HG03521 (cell line): Measurements from ENCODE around the gene NCF4.
A peak's percentile ranks its signal among the peaks of the same experiment; 100 is the strongest.

Experiments
- ATAC-seq: cut with Tn5 transposase; IDR thresholded peaks from one replicate; pipeline ENCODE4 v1.9.1; 2021; ENCODE audit warnings: mild to moderate bottlenecking, moderate library complexity; ENCODE audit not compliant: unreplicated experiment

The NCF4 gene

DNA sequence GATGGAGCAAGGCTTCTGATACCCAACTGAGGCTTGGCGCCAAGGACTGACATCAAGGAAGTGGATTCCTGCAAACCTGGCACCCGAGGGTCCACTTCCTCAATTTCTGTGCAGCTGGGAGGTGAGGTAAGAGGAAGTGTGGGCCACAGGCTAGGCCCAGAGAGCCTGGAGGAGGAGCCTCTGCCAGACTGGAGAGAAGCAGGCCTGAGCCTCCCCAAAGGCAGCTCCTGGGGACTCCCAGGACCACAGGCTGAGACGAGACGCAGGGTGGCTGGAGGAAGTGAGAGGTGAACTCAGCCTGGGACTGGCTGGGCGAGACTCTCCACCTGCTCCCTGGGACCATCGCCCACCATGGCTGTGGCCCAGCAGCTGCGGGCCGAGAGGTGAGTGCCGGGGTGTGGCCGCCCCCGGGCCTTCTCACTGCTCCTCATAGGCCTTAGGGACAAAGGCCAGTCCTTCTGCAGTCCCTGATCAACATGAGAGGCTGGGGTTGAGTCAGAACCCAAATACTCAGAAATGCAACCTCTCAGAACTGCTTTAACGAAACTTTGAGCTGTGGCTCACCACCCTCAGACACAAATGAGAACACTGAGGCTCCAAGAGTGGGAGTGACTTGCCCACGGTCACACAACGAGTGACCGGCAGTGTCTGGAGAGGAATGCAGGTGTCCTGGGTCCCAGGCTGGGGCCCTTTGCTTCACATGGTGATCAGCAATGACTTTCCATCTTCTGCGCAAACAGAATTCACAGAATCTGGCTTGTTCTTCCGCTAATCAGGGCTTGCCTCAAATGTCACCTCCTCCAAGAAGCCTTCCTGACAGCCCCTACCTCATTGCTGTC is at the start of gene NCF4:
TSS of gene NCF4 (plus strand) at position 186 of the 839 bp plus-strand sequence. CDS start at position 352, 166 bp downstream.
- peak; percentile 61 for ATAC-seq

DNA sequence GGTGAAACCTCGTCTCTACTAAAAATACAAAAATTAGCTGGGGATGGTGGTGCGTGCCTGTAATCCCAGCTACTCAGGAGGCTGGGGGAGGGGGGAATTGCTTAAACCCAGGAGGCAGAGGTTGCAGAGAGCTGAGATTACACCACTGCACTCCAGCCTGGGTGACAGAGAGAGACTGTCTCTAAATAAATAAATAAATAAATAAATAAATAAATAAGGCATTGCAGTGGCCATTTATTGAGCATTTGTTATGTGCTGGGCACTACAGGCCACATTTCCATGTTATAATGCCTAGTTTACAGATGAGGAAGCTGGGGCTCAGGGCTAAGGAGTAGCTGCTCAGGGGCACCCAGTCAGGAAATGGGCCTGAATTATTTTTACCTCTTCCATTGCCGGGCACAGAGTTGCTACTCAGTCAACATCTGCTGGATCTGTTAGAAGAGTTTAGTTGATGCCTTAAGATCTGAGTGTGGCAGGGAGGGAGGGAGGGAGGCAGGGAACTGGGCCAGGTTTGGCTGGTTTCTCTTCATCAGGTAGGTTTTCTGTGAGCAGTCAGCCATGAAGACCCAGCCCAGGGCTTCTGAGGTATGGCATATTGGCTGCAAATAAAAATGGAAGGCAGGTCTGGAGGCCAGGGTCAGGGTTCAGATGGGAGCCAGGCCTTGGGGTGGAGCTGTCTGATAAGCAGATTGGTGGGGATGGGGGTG is 49.6 kb upstream of the NCF4 start:
- ATAC-seq, result no peak

DNA sequence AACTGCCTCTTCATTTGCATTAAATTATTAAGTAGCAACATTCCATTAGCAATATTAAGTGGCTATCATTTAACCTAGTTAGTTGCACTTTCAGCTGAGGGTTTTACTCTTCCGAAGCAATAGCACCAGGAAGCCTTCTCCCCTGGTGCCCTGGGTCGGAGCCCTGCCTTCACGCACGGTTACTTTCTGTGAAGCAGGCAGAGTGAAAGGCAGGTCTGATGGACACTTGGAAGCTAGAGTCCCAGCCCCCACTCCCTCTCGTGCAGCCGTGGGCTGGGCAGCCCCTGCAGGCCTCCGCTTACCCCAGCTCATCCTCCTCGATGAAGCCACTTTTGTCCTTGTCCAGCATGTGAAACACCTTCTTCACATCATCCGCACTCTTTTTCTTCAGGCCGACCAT is 46.0 kb upstream of the NCF4 start:
- no peak for ATAC-seq

DNA sequence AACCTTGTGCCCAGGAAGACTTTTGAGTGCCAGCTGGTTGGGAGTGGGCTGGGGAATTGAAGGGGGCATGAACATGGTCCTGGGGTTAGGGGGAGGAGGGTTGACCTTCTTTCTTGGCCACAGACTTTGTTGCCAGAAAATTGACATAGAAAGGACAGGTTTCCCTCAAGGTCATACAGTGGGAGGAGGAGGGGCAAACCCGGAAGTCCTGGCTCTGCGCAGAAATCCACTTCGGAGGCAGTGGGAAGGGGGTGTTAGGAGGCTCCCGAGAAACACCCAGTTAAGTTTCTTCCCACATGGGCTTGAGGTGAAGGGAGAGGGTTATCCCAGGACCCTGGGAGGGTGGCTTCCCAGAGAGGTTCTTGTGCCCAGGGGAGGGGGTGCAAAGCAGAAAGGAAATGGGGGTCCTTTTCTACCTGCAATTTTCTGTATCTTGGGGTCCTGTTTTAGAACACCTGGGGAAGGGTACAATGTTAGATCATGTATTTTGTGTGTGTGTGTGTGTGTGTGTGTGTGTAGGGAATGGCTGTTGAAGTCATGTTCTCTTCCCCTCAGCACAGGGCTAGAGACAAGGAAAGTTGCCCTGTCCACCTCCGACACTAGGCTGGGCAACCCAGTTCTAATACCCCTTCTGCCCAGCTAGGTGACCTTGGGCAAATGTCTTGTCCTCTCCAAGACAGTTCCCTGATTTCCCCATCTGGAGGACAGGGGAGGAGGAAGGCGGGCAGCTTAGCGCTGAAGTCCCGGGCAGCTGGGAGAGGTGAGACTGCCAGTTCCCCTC is 45.1 kb upstream of the NCF4 start:
- ATAC-seq, result no peak

DNA sequence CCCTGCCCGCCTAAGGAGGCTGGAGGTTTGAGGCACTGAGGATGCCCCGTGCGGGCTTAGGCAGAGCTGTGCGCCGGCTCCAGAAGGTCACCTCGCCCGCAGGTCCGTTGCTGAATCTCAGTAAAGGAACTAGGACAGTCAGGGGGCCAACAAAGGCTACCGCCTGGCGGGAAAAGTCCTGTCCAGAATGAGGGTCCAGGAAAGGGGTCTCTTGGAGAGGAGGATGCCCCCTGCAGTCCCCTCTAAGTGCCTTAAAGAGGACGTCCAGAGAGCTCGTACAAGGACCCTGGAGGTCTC is 44.5 kb upstream of the NCF4 start:
- no peak for ATAC-seq

DNA sequence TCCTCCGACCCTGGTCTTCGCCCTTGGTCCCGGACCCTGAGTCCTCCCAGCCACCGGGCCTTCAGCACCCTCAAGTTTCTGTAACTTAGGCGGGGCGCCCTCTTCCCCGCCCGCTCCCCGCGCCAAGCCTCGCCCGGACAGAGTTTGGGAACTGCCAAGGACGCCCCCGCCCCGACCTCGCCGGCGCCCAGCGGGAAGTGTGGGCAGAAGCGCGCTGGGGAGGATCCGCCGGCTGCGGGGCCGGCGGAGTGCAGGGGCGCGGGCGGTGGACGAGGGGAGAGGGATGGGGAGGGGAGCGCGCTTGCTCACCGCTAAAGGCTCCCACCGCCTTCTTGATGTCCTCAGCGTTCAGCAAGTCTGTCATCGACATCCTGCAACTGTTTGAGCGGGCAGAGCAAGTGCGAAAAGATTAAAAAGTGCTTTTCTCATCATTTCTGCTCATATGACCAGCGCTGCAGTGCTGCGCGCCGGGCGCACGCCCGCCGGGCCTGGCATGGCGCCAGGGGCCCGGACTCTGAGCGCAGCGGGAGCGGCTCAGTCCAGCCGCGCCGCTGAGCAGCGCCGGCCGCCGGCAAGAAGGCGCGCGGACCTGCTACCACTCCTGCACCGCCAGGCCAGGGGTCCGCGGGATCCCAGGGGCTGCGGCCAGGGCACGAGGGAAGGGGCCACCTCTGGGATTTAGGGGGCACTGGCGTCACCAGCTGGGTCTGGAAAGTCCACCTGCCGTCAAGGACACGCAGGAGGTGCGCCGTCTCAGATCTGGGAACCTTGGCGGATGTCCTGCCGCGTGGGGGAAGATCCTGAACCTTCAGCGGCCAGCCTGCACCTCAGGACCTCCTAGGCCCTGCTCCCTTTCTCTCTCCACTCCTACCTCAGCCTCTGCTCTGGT is 43.9 kb upstream of the NCF4 start, which contains the start of gene PVALB:
TSS of gene PVALB (minus strand) at position 400 of the 889 bp plus-strand sequence. CDS start at position 370, 30 bp downstream.
- no peak for ATAC-seq

DNA sequence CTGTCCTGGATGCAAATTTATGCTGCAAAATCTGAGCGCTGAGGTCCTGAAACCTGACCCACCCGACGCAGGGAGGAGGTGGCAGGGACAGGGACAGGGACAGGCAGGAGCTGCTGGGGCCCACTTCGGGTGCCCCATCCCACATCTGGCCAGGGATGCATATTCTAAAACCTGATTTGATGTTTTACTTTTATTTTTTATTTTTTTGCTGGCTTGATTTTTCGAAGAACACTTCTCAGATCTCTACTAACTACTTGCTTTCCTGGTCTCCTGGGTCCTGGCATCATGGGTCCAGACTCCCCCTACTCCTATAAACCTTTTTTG is 43.3 kb upstream of the NCF4 start:
- no peak for ATAC-seq

DNA sequence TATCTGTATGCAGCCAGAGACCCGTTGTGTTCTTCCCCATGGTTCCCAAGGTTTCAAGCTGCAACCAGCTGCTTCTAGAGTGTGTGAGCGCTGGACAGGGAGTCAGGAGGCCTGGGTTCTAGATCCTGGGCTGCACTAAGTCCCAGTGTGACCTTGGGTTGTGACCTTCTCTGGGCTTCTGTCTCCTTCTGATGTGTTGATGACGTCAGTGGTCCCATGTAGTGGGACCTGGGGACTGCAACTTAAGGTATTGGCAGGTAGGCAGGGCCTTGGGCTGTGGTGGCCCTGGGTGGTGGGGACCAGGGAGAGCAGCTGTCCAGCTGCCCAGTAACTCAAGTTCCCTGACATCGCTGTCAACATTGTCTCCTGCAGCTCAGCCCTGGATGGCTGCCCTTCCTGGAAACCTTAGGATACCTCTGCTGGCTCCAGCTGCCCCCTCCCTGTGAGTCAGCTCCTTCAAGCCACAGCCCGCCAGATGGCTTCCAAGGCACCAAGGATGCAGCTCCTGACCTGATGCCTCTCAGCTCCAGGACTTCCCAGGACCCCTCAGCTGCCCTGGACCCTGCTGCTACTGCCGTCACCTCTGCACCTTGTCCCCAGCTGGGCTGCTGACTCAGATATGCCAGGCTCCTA is 42.7 kb upstream of the NCF4 start:
- no peak for ATAC-seq

DNA sequence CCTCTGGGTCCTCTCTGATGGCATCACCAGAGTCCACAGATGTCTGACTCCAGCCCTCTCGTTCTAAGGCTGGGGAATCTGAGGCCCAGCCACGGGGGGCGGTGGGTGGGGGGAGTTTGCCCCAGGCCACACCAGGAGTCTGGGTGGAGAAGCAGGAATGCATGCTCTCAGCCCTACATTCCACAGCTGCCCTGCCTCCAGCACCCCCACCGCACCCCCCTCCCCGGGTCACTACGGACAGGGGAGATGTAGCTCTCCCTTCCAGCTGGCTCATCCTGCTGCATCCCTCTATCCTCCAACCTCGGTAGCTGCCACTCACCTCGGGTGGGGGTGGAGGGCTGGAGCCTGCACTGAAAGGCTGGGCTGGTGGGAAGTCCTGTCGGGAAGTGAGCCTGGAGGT is 41.7 kb upstream of the NCF4 start:
- no peak for ATAC-seq

DNA sequence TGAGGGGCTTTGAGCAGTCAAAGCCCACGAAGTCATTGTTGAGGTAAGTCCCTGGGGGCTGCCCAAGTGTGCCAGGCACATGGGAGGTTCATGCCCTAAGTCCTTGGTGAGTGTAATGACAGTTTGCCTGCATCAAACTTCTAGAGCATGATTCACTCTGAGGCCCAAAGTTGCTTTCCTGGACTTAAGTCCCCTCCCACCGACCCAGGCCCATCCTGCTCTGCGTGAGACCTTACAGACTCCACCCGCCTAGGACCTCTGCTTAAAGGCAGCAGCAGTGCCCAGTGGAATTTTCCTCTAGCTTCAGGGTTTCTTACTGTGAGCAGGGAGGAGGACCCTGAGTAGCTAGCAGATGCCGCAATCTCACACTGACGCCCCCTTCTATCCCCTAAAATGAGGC is 38.2 kb upstream of the NCF4 start:
- ATAC-seq, result no peak

DNA sequence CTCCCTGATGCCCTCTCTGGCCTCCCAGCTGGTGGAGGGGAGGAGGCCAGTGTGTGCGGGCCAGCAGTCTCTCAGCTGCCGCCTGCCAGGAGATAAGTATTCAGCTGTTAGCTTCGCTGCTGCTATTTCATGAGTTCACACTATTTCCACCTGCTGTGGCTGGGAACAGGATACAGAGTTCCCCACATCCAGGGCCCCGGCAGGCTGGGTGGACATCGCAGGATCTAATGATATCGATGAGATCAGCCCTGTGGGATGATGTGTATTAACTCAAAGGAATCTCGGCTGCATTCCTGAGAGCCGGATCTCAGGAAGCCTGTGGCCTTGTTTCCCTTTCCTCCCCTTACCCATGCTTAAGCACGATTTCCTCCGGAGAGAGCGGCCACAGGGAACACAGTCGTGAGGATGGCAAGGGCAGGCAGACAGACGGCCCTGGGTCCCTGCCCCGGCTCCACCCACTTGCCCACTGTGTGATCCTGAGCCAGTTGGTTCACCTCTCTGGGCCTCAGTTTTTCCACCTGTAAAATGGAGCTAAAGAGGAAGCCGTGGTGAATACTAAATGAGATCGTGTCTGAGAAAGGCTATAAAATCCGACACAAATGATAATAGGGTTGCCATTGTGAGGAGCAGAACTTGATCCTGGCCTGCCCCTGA is 37.5 kb upstream of the NCF4 start:
- no peak for ATAC-seq

DNA sequence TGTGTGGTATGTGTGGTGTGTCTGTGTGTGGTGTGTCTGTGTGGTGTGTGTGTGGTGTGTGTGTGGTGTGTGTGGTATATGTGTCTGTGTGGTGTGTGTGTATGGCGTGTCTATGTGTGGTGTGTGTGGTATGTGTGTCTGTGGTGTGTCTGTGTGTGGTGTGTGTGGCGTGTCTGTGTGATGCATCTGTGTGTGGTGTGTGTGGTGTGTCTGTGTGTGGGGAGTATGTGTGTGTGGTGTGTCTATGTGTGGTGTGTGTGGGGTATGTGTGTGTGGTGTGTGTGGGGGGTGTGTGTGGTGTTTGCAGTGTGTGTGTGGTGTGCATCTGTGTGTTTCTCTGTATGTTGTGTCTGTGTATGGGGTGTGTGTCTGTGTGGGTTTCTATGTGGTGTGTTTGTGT is 36.2 kb upstream of the NCF4 start:
- ATAC-seq, result no peak

DNA sequence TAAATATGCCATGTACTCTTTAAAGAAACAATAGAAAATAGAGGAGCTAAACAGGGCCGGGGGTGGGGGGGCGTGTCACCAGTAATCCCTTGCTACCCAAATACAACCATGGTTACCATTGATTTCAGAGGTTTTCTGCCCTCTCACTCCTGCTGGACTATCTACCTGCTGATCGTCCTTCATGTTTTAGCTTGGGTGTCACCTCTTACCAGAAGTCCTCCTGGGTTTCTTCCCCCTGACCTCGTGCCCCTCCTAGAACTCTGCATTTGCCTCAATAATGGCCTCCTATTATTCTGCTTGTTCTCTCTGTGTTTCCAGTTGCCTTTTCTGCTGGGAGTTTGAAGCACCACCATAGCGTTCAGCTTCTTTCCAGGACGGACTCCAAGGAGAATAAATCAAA is 34.5 kb upstream of the NCF4 start:
- no peak for ATAC-seq

DNA sequence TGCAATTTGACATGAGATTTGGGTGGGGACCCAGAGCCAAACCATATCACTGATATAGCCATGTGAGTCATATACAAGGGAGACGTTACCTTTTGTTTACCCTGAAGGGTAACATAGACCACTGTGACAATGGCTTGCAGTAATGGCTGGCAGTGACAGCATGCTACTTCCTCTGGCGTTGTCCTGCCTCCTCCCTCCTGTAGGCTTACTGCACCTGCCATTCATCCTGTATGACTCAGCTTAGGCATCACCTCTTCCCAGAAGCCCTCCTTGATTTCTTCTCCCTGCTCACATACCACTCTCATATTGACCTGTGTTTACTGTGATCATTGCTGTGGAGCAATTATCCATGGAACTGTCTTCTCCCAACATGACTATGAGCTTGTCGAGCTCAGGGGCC is 32.0 kb upstream of the NCF4 start:
- ATAC-seq, result no peak

DNA sequence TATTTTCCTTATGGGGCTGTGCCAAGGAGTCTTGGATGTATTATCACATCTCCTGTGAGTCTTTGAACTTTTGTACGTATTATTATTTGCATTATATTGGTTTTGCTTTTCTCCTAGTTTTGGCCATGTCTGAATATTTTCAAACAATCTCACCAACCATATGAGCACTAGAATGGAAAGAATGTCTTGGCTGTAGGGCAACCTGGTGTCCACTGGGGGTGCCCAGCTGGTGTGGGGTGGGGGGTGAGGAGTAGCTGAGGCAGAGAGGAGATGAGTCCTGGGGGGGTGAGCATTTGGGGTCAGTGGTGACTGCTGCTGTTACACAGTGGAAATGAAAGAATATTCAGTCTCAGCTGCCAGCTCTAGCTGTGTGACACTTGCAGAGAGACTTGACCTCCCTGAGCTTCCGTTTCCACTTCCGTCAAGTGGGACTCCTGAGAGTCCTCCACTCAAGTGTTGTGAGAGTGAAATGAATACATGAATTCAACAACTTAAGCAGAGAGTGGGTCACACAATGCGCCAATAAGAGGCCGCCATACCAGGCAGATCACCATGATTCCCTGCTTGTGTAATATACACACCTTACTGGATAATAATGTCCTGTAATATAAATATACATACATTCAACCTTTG is 31.3 kb upstream of the NCF4 start:
- no peak for ATAC-seq

DNA sequence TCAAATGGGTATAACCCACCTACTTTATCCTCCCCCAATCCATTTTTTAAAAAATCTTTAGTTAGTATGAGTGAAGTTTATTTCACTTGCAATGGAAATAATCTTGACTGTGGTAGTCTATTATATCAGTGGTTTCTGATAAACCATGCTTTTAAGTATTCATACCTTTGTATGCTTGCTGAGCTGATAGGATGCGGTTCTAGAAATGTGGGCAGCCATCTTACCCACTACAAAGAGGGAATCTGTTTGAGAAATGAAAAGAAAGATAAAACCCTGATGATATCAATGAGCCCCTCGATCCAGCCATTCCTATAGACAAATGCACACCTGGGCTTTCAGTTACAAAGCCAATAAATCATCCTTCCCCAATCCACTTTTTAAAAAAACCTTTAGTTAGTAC is 30.2 kb upstream of the NCF4 start:
- no peak for ATAC-seq

DNA sequence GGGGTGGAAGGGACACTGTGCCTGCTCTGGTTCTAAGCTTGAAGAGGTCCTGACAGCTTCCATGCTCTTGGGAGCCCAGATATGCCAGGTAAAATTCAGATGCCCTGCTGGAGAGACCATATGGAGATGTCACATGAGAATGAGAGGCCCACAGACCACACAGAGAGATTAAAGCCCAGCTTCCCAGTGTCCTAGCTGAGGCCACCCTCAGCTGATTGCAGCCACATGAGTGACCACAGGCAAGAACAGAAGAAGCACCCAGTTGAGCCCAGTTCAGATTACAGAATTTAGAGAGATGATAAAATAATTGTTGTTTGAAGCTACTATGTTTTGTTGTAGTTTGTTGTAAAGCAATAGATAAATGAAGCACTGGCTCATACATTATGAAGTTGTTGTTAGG is 29.6 kb upstream of the NCF4 start:
- no peak for ATAC-seq

DNA sequence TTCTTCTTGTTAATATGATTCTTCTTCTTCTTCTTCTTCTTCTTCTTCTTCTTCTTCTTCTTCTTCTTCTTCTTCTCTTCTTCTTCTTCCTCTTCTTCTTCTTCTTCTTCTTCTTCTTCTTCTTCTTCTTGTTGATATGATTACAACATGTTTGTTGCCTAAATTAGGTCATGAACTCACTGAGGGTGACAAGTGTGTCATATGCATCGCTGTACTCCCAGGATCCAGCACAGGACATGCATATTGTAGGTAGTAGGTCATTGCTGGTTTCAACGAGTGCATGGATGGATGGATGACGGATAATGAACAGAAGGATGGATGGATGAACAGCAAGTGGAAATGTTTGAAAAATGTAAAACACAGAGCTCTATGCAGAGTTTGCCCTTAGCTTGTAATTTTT is 29.1 kb upstream of the NCF4 start:
- no peak for ATAC-seq

DNA sequence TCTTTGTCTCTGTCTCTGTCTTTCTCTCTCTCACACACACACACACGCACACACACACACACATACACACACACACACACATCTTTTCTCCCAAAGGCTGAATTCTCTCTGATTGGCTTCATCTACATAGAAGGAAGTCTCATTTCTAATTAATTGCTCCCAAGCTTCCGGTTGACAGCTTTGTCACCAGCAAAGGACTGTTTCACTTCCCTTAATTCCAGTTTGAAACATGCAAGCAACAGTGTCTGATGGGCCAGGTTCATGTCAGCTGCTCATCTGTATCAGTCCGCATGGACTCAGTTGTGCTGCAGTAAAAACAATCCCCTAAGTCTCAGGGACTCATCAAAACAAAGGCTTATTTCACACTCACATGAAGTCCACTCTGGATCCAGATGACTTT is 27.7 kb upstream of the NCF4 start:
- no peak for ATAC-seq
